ENCODE results near the gene PACS2.

- TF ChIP-seq TSHZ2 (CRISPR knock-in tag; IDR thresholded peaks at IDR 0.05), result no peak
- no peak for TF ChIP-seq ZC3H10 (CRISPR knock-in tag; IDR thresholded peaks at IDR 0.05)
- TF ChIP-seq SNAI2 (CRISPR knock-in tag; IDR thresholded peaks at IDR 0.05), result no peak
- no peak for TF ChIP-seq CSRNP3 (CRISPR knock-in tag; IDR thresholded peaks at IDR 0.05)
- no peak for TF ChIP-seq ZFP30 (CRISPR knock-in tag; IDR thresholded peaks at IDR 0.05)
- no peak for TF ChIP-seq ZNF565 (CRISPR knock-in tag; conservative IDR thresholded peaks at IDR 0.05; ENCODE audit: low read depth)
- TF ChIP-seq GLIS3 (CRISPR knock-in tag; IDR thresholded peaks at IDR 0.05), result no peak
Observed at GRCh38 chr14:105398726-105399465, 84.3 kb downstream of the PACS2 start.
